OCI-LY7 (cell line): Measurements from ENCODE around the gene SLC30A2. TPM values are rescaled to one million over a fixed set of nuclear protein-coding genes. Genes with fewer than 3 reads are reported as not detected.

Experiments used
- BruUV-seq: library from RNA; stranded (reverse); fragments of 400-500 nt; replicated peaks from 2 replicates; lab custom pipeline; 2021; lab: Mats Ljungman, UMichigan
- CTCF ChIA-PET: fragments of 300-600 bp; sonication (Branson Sonifier 250); formaldehyde crosslinking; loops from one replicate; lab custom pipeline; 2022; ENCODE audit warnings: antibody characterized with exemption; ENCODE audit not compliant: unreplicated experiment; lab: Charles Lee
- POLR2A ChIA-PET: fragments of 300-600 bp; sonication (Branson Sonifier 250); formaldehyde crosslinking; loops from one replicate; lab custom pipeline; 2022; ENCODE audit warnings: antibody characterized with exemption; lab: Charles Lee
- DNase-seq: peaks from one replicate; pipeline ENCODE4 v3.0.0-alpha.2; 2015; ENCODE audit warnings: low spot score
- H2AFZ ChIP-seq: fragments of 200-600 bp; sonication (generic), shearing (Covaris generic); 2 replicates; pipeline ENCODE4 v1.6.1; 2014; ENCODE audit warnings: mild to moderate bottlenecking, antibody characterized with exemption, low read length, moderate library complexity
- H3K27ac ChIP-seq: fragments of 200-600 bp; sonication (generic); 2 replicates; pipeline ENCODE4 v1.5.1; 2014; ENCODE audit warnings: mixed run types, low read depth, mild to moderate bottlenecking, moderate library complexity, low read length, inconsistent platforms; ENCODE audit not compliant: poor library complexity, severe bottlenecking
- H3K36me3 ChIP-seq: fragments of 200-600 bp; sonication (generic); 2 replicates; pipeline ENCODE4 v1.6.1; 2014; ENCODE audit warnings: mild to moderate bottlenecking, antibody characterized with exemption, low read length, moderate library complexity, mixed read lengths; ENCODE audit not compliant: insufficient read depth
- H3K4me1 ChIP-seq: fragments of 200-600 bp; sonication (generic); 2 replicates; pipeline ENCODE4 v1.5.1; 2014; ENCODE audit warnings: mild to moderate bottlenecking, low read length; ENCODE audit not compliant: insufficient read depth, poor library complexity, severe bottlenecking
- H3K4me2 ChIP-seq: fragments of 200-600 bp; sonication (generic); 2 replicates; pipeline ENCODE4 v1.6.1; 2014; ENCODE audit warnings: mild to moderate bottlenecking, low read length
- H3K4me3 ChIP-seq: fragments of 200-600 bp; sonication (generic); 2 replicates; pipeline ENCODE4 v1.5.1; 2014; ENCODE audit warnings: mild to moderate bottlenecking, low read depth, low read length; ENCODE audit not compliant: poor library complexity, severe bottlenecking
- H3K79me2 ChIP-seq: fragments of 200-600 bp; sonication (generic); 2 replicates; pipeline ENCODE4 v1.6.1; 2016; ENCODE audit warnings: low read depth, mild to moderate bottlenecking, low read length, moderate library complexity, mixed read lengths; ENCODE audit not compliant: insufficient read depth
- H3K9me2 ChIP-seq: fragments of 200-600 bp; sonication (generic); 2 replicates; pipeline ENCODE4 v1.6.1; 2016; ENCODE audit warnings: mild to moderate bottlenecking, low read length, mixed read lengths; ENCODE audit not compliant: insufficient read depth
- H3K9me3 ChIP-seq: fragments of 200-600 bp; sonication (generic); 2 replicates; pipeline ENCODE4 v1.6.1; 2014; ENCODE audit warnings: mild to moderate bottlenecking, mixed run types, low read length, mixed read lengths
- H4K20me1 ChIP-seq: fragments of 200-600 bp; sonication (generic); 2 replicates; pipeline ENCODE4 v1.6.1; 2014; ENCODE audit warnings: mild to moderate bottlenecking, antibody characterized with exemption, low read length, moderate library complexity, mixed read lengths; ENCODE audit not compliant: insufficient read depth
- CTCF ChIP-seq: fragments of 200-600 bp; sonication (generic); conservative IDR thresholded peaks from 2 replicates; pipeline ENCODE4 v1.5.1; 2014; ENCODE audit warnings: mild to moderate bottlenecking, antibody characterized with exemption, low read length, moderate library complexity, mixed read lengths
- EZH2phosphoT487 ChIP-seq: fragments of 200-600 bp; sonication (generic); IDR thresholded peaks from 2 replicates; pipeline ENCODE4 v1.6.1; 2018; ENCODE audit warnings: low read depth, borderline replicate concordance, mild to moderate bottlenecking, mixed run types, antibody characterized with exemption, low read length, moderate library complexity, mixed read lengths
- intact Hi-C: fragments of 100-400 bp; cut with micrococcal nuclease; formaldehyde crosslinking; loops from one replicate; pipeline ENCODE4 v1.10.0; 2022; ENCODE audit not compliant: unreplicated experiment
- total RNA-seq, 2 experiments: library from RNA; depleted of rRNA in 1 of 2; stranded (reverse); fragments of >200 nt in 1 of 2; shearing (Covaris generic) in 1 of 2; gene quantifications; 2 replicates each; pipeline ENCODE4 v1.2.3, GENCODE V29; 2014 to 2022

SLC30A2 gene
- total RNA-seq, 2 experiments from 2014 or later: not detected

- BruUV-seq: no TSS peak
- H3K4me3 ChIP-seq: no peak overlapping the region
Measured at GRCh38 chr1:26041401-26041800, 4.5 kb downstream of the SLC30A2 start.

GRCh38 chr1:26038904-26039303, 7.0 kb downstream of the SLC30A2 start:
- no peak for TF ChIP-seq EZH2phosphoT487
- no peak for TF ChIP-seq CTCF
- BruUV-seq: no TSS peak
- intact Hi-C loops: no loop called here
- Histone ChIP-seq H3K4me2 (no peak overlapping the region), H2AFZ (no peak overlapping the region), H3K36me3 (no peaks in the 10 kb centered on the region), H3K79me2 (no peaks in the 10 kb centered on the region), H3K9me3 (no peaks in the 10 kb centered on the region), H3K4me3 (no peak overlapping the region), H3K9me2 (no peaks in the 10 kb centered on the region), H3K27ac (no peak overlapping the region), H3K4me1 (peaks cover 7% of the 10 kb centered on the region), H4K20me1 (no peaks in the 10 kb centered on the region)
- DNase-seq: no peak
- ChIA-PET POLR2A (no interaction called here), CTCF (no interaction called here)

More at GRCh38 chr1:26041401-26041800, 4.5 kb downstream of the SLC30A2 start:
- H3K4me2 ChIP-seq: no peak overlapping the region
- no peaks in the 10 kb centered on the region for H3K9me2 ChIP-seq
- no peak overlapping the region for H3K27ac ChIP-seq
- POLR2A ChIA-PET: interaction anchor here (0.6 kb wide), 1 partner anchor 367 kb away, joined by 3 read pairs; no protein-coding TSS in a partner anchor
- intact Hi-C loops: no loop called here
- no peaks in the 10 kb centered on the region for H3K9me3 ChIP-seq
- CTCF ChIA-PET: no interaction called here
- DNase-seq: no peak
- H4K20me1 ChIP-seq: no peaks in the 10 kb centered on the region
- no peaks in the 10 kb centered on the region for H3K4me1 ChIP-seq
- TF ChIP-seq EZH2phosphoT487: no peak
- no peak for TF ChIP-seq CTCF
- no peaks in the 10 kb centered on the region for H3K36me3 ChIP-seq
- no peaks in the 10 kb centered on the region for H3K79me2 ChIP-seq
- H2AFZ ChIP-seq: no peak overlapping the region

- Histone ChIP-seq H2AFZ (no peak overlapping the region), H3K9me2 (no peaks in the 10 kb centered on the region), H3K4me3 (no peak overlapping the region), H3K9me3 (no peaks in the 10 kb centered on the region), H3K4me1 (peaks cover 7% of the 10 kb centered on the region), H3K79me2 (no peaks in the 10 kb centered on the region), H3K27ac (no peak overlapping the region), H3K4me2 (no peak overlapping the region), H4K20me1 (no peaks in the 10 kb centered on the region), H3K36me3 (no peaks in the 10 kb centered on the region)
- no TSS peak for BruUV-seq
- ChIA-PET POLR2A (no interaction called here), CTCF (no interaction called here)
- intact Hi-C loops: no loop called here
- DNase-seq: no peak
- TF ChIP-seq EZH2phosphoT487: no peak
- no peak for TF ChIP-seq CTCF
Measured at GRCh38 chr1:26038477-26038876, 7.4 kb downstream of the SLC30A2 start.
